T-helper 2 cell (primary cell): ENCODE measurements around the gene PTPN4.

ENCODE experiments used
- DNase-seq, 5 experiments: peaks; one replicate each; pipeline versions ENCODE4 v3.0.0 to v3.0.0-alpha.2; 2012 to 2022

The PTPN4 gene

DNA sequence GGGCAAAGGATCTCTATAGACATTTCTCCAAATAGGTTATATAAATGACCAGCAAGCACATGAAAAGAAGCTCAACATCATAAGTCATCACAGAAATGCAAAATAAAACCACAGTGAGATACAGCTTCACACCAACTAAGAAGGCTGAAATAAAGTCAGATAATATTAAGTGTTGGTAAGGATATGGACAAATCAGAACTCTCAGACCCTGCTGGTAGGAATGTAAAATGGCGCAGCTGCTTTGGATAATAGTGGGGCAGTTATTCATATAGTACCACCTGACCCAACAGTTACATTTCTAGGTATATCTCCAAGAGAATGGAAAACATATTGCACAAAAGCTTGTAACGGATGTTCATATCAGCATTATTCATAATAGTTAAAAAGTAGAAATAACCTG is 267.2 kb downstream of the PTPN4 start:
- DNase-seq, result no peak

DNA sequence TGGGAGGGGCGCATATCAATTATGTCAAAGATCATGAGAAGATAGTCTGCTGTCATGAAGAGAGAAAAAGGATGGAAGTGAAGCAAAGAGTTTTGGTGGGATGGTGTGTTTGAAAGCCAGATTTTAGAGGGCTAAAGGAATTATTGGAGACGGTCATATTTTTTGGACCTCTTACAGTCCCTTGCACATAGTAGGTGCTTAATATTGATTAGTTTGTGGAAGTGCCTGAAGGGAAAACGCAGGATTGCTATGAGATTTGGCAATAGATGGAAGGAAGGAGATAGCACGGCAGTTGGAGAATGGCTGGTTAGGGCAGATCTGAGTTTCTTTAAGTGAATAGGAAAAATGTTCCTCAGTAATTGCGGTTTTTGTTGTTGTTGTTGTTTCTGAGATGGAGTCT is 269.1 kb downstream of the PTPN4 start:
- DNase-seq, result no peak

DNA sequence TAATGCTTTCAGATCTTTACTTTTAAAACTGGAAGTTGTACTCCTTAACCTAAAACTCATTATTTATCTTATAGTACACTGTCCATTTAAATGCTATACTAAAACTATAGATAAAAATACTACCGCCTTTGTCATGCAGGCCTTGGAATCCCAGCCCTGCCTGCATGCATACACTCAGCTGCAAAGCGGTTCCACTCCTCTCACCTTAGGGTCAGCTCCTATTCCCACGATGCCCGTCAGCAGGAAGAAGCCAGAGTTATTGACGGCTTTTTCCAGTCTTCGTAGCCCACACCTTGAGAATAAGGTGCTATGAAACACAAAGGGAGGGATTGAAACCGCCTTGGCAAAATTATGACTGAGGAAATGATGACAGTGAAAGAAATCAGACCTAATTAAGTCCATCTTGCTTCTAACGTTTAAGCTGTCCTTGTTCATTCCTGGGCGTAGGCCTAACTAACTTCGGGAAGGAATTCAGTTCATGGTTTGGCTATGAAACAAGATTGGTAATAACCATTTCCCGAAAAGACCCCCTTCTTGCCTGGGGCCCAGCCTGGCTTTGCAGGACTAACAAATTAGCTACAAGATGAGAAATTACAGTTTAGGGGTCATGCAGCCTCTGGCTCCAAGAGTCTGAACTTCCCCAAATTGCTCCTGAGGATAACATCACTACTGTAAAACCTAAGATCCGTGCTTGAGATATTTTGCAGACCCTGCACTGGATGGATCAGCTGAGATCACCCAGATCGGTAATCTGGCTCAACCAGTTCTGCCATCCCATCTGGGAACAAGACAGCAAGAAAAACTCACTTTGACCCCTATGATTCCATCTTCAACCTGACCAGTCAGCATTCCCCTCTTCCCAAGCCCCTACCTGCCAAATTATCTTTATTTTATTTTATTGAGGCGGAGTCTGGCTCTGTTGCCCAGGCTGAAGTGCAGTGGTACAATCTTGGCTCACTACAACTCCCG is 270.2 kb downstream of the PTPN4 start:
- DNase-seq, result no peak

DNA sequence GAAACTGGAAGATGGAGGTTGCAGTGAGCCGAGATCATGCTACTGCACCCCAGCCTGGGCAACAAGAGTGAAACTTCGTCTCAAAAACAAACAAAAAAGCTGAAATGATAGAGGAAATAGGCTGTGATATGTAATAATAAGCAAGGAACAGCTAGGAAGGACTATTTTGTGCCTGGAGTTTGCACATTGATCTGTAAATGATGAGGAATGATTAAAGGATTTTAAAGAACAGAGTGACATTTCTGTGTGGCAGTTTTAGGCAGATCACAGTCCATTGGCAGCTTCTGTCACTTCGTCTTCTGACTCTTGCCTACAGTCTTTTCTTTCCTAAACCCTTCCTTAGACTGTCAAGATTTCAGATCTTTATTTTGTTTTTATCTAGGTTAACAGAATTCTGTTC is 272.6 kb downstream of the PTPN4 start:
- DNase-seq, result no peak
